Colonic mucosa (tissue), 4 donors: ENCODE results near the gene IER5. TPM values are rescaled to one million over a fixed set of nuclear protein-coding genes. Genes with fewer than 3 reads are reported as not detected.

ENCODE experiments used
- DNase-seq: peaks from one replicate; pipeline ENCODE4 v3.0.0-alpha.2; 2020
- H3K27ac ChIP-seq: fragments of 200-600 bp; one replicate; pipeline ENCODE4 v1.8.0; 2021
- H3K27me3 ChIP-seq: fragments of 200-600 bp; one replicate; pipeline ENCODE4 v1.8.0; 2021
- H3K36me3 ChIP-seq: fragments of 200-600 bp; one replicate; pipeline ENCODE4 v1.8.0; 2021
- H3K4me1 ChIP-seq: fragments of 200-600 bp; one replicate; pipeline ENCODE4 v1.8.0; 2021; ENCODE audit warnings: mild to moderate bottlenecking
- H3K4me3 ChIP-seq: fragments of 200-600 bp; one replicate; pipeline ENCODE4 v1.8.0; 2021
- H3K9ac ChIP-seq, 2 donors: one replicate each; pipeline ENCODE4 v1.7.0; 2013; ENCODE audit warnings: control low read depth in 2 of 2, low read depth in 2 of 2, low read length in 2 of 2
- H3K9me3 ChIP-seq: fragments of 200-600 bp; one replicate; pipeline ENCODE4 v1.8.0; 2021
- CTCF ChIP-seq: fragments of 200-600 bp; IDR thresholded peaks from one replicate; pipeline ENCODE4 v1.8.0; 2022; ENCODE audit warnings: antibody characterized with exemption, mild to moderate bottlenecking
- intact Hi-C: fragments of 100-400 bp; cut with DNase I; formaldehyde crosslinking; loops from one replicate; pipeline ENCODE4 v1.14.1; 2022
- total RNA-seq, 2 donors: library from RNA; stranded (reverse); fragmentation: NEBNext Ultra II Directional in 1 of 2; extraction: Animal tissue kit (Norgen Biotek cat#: 25700) in 1 of 2; gene quantifications; one replicate each; pipeline ENCODE4 v1.2.1, GENCODE V29; 2021
- donor health status: healthy.
- donor health status: DM: no; HTN: no; CAD: no.
- donor health status: DM: no; HTN: no; CAD: no.

IER5 gene
- total RNA-seq, 2 donors from 2014 or later, result 19.6 to 20.1 TPM

- no peaks in the 10 kb centered on the region for H3K36me3 ChIP-seq
- H3K4me3 ChIP-seq, result no peak overlapping the region
- intact Hi-C loops, result no loop called here
- H3K4me1 ChIP-seq, result peaks cover 11% of the 10 kb centered on the region
- H3K27ac ChIP-seq, result no peak overlapping the region
- TF ChIP-seq CTCF, result no peak
- no peak for DNase-seq
- no peaks in the 10 kb centered on the region for H3K9me3 ChIP-seq
- H3K9ac ChIP-seq, result no peak overlapping the region
- no peaks in the 10 kb centered on the region for H3K27me3 ChIP-seq
Observed at GRCh38 chr1:181108304-181108867, 19.9 kb downstream of the IER5 start.

- no peak for DNase-seq
- intact Hi-C loops, result no loop called here
- H3K4me1 ChIP-seq, result peaks cover 14% of the 10 kb centered on the region
- H3K9me3 ChIP-seq, result no peaks in the 10 kb centered on the region
- no peaks in the 10 kb centered on the region for H3K36me3 ChIP-seq
- no peak for TF ChIP-seq CTCF
- no peak overlapping the region for H3K9ac ChIP-seq
- no peaks in the 10 kb centered on the region for H3K27me3 ChIP-seq
- H3K4me3 ChIP-seq, result no peak overlapping the region
- no peak overlapping the region for H3K27ac ChIP-seq
Observed at GRCh38 chr1:181110013-181110412, 21.5 kb downstream of the IER5 start.

- Histone ChIP-seq H3K36me3 (no peaks in the 10 kb centered on the region), H3K4me1 (peaks cover 11% of the 10 kb centered on the region), H3K27me3 (no peaks in the 10 kb centered on the region), H3K9ac (no peak overlapping the region), H3K27ac (no peak overlapping the region), H3K9me3 (no peaks in the 10 kb centered on the region), H3K4me3 (no peak overlapping the region)
- TF ChIP-seq CTCF, result no peak
- no peak for DNase-seq
- intact Hi-C loops, result no loop called here
Observed at GRCh38 chr1:181111559-181111958, 23.1 kb downstream of the IER5 start.

- no peak for TF ChIP-seq CTCF
- intact Hi-C loops, result no loop called here
- H3K4me1 ChIP-seq, result peaks cover 11% of the 10 kb centered on the region
Observed at GRCh38 chr1:181112071-181112929, 23.8 kb downstream of the IER5 start.

GRCh38 chr1:181113059-181113641 is 24.6 kb downstream of the IER5 start:
- Histone ChIP-seq H3K27me3 (no peaks in the 10 kb centered on the region), H3K4me3 (no peak overlapping the region), H3K4me1 (peaks cover 11% of the 10 kb centered on the region), H3K36me3 (no peaks in the 10 kb centered on the region), H3K9me3 (no peaks in the 10 kb centered on the region), H3K9ac (no peak overlapping the region), H3K27ac (peak overlapping the region; percentile 15)
- no peak for DNase-seq
- intact Hi-C loops, result no loop called here
- no peak for TF ChIP-seq CTCF

More at GRCh38 chr1:181112071-181112929, 23.8 kb downstream of the IER5 start:
- H3K9me3 ChIP-seq, result no peaks in the 10 kb centered on the region
- H3K9ac ChIP-seq, result no peak overlapping the region
- no peaks in the 10 kb centered on the region for H3K36me3 ChIP-seq
- peak overlapping the region; percentile 15 for H3K27ac ChIP-seq
- H3K27me3 ChIP-seq, result no peaks in the 10 kb centered on the region
- H3K4me3 ChIP-seq, result no peak overlapping the region
- peak; percentile 85 for DNase-seq
